Endometrium (tissue), 2 donors: ENCODE results near the gene CFAP119.

Source experiments
- FAIRE-seq: peaks from 2 replicates; lab custom pipeline; 2012; peaks lifted over from hg19 to GRCh38; lab: Jason Lieb, UNC
- donor health status: control.
- donor health status: control.

The CFAP119 gene

GRCh38 chr16:30762991-30763725 lies 1.3 kb upstream of the CFAP119 start:
- no peak for FAIRE-seq

DNA sequence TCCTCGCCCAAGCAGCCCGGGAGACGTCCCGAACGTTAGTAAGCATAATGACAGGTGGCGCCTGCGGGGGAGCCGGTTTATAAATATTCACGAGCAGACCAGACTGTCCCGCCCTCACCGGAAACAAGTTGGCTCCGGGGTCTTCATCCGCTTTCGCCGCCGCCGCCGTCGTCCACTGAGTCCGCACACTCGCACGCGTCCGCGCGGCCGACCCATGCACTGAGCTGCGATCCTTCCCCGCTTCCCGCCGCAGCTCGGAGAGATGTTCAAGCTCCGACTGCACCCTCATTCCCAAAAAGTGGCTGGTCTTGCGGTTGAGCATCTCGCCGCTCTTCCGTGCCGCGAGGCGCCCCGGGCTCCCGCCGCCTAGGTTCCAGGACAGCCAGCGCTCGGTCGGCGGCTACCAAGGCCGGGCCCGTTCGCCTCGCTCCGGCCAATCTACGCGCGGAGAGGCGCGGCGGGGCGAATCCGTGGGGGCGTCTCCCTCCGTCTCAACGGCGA lies 385 bp downstream of the CFAP119 start:
- no peak for FAIRE-seq

DNA sequence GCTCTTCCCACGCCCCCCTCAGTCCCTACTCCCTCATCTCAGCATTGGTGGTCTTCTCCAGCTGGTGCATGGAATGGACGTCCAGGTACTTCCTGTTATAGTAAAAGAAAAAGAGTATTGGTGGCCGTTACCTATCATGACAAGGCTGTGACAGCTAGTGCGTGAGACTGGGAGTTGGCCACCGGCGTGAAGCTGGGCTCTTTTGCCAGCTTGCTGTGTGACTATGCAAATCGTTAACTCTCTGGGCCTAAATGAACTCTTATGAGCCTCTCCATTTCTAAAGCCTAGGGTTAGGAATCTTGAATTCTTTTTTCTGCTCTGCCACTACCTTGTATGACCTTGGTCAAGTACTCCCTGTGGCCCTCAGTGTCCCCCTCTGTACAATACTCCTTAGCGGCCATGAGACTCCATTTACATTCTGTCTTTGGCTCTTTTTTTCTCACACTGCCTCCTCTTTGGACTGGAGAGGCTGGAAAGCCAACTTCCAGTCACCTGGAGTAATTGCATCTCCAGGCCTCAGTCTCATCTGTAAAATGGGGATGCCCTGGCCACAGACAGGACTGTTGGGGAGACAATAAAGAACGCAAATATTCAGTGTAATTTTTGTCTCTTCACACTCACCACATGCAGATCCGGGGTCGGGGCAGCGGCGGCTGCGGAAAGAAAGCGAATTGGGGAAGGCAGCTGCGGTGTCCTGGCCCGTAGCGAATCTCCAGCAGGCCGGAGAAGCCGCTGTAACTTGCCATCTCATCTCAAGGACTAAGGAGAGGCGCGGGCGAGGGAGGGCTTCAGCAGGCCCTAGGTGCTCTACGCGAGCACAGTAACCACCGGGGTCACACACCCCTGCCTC lies 1.1 kb downstream of the CFAP119 start:
- no peak for FAIRE-seq

- no peak for FAIRE-seq
Measured at GRCh38 chr16:30760001-30760559, 1.8 kb downstream of the CFAP119 start.

DNA sequence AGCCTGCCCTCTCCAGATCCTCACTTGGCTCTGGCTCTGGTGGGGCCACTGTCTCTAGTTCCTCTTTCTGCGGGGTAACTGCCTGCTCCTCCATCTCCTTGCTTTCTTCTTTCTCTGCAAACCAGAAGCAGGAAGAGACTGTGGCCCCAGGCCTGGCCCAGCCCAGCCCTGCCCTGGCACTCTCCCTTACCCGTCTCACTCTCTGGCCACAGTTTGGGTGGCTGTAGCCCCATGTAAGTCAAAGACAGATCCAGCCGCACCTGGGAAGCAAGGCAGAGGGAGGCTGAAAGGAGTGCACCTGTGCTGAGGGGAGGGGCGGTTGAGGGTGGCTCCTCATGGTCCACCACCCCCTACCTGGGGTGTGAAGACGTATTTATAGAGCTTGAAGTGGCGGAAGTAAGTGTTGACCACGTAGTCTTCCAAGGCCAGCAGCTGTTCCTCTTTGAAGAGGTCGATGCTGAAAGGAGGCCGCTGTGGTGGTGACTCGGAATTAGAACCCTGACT lies 2.8 kb downstream of the CFAP119 start:
- FAIRE-seq = no peak

- FAIRE-seq = no peak
Measured at GRCh38 chr16:30757316-30757715, 4.5 kb downstream of the CFAP119 start.

DNA sequence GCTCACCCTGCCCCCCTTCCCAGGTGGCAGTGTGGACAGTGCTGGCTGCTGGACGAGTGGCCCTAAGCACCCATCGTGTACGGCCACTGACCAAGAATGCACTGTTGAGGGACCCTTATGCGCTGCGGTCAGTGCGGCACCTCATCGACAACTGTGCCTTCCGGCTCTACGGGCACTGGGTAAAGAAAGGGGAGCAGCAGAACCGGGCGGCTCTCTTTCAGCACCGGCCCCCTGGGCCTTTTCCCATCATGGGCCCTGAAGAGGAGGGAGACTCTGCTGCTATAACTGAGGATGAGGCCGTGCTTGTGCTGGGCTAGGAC lies 5.1 kb downstream of the CFAP119 start:
- no peak for FAIRE-seq

- FAIRE-seq = no peak
Measured at GRCh38 chr16:30755955-30756780, 5.7 kb downstream of the CFAP119 start.

- FAIRE-seq = no peak
Measured at GRCh38 chr16:30753596-30753995, 8.3 kb downstream of the CFAP119 start.

GRCh38 chr16:30750876-30751465 lies 10.9 kb downstream of the CFAP119 start:
- FAIRE-seq = no peak

DNA sequence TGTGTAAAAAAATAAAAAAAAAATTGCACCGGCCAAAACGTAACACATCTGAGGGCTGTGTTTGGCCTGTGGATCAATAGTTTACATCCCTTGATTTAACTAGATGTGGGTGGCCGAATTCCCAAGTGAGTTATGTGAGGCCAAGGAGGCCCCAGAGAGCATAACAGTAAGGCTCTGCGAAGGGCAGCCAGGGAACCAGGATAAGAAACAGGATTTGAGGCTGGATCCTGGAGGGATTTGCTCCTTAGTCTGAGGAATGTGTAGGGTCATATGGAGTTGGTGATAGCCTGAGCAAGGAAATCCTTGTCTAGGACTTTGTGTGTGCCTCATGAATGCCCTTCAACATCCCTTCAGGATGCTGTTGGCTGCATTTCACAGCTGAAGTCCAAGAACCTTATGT lies 11.7 kb downstream of the CFAP119 start:
- no peak for FAIRE-seq

DNA sequence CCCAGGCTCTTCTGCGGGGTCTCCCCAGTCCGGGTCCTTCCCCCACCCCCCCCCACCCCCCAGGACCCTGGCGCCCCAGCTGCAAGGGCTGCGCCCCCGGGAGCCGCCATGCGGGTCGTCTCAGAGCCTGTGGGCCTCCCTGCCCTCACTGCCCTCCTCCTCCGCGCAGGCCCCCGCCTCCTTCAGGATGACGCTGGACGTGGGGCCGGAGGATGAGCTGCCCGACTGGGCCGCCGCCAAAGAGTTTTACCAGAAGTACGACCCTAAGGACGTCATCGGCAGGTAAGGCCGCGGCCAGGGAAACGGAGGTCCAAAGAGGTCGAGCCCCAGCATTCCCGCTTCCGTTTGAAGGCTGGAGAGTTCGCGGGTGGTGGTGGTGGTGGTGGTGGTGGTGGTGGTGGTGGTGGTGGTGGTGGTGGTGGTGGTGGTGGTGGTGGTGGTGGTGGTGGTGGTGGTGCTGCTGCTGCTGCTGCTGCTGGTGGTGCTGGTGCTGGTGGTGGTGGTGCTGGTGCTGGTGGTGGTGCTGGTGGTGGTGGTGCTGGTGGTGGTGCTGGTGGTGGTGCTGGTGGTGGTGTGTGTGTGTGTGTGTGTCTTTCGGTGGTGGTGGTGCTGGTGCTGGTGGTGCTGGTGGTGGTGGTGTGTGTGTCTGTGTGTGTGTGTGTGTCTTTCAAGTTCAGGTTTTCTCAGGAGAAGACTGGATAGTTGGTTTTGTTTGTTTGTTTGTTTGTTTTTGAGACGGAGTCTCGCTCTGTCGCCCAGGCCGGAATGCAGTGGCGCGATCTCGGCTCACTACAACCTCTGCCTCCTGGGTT lies 13.0 kb downstream of the CFAP119 start:
- no peak for FAIRE-seq

- FAIRE-seq = peak; percentile 99
Measured at GRCh38 chr16:30747799-30748633, 13.8 kb downstream of the CFAP119 start, which contains the start of gene PHKG2. PHKG2 (plus strand) TSS chr16:30748425; CDS start chr16:30748821, 396 bp downstream.

DNA sequence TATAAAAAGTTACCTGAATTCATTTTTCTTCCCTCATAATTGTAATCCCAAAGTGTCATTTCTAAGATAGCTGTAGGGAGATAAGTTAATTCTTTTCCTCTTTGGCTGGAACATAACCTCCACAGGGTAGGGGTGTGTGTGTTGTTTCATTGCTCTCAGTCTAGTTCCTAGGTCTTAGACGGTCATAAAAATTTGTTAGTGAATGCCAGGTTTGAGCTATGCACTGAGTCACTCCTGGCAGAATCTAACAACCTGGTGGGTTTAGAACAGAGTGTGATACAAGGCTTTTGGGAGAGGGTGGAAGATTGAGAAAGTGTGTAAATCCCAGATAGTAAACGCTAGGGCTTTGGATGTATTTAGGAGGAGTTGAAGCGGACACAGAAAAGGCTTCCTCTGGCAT lies 14.5 kb downstream of the CFAP119 start:
- no peak for FAIRE-seq

DNA sequence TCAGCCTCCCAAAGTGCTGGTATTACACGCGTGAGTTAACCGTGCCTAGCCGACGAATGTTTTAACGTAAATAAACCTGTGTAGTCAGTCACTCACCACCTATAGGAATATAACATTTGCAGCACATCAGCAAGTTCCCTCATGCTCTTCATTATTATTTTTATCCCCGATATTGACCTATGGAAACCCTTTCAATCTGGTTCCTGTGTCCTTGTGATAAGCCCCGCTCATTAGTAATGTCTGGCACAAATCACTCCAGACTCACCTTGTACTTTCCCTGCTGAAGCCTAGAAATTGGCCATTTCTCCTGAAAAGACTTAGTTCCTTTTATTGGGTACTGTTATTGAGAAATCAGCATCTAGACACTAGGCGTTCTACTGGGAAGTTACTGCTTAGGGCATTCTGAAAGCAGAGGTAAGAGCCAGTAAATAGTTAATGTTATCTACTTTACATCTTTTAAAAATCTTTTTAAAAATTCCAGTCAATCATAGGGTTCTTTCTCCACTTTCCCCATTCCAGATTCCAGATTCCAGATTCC lies 15.2 kb downstream of the CFAP119 start:
- no peak for FAIRE-seq

DNA sequence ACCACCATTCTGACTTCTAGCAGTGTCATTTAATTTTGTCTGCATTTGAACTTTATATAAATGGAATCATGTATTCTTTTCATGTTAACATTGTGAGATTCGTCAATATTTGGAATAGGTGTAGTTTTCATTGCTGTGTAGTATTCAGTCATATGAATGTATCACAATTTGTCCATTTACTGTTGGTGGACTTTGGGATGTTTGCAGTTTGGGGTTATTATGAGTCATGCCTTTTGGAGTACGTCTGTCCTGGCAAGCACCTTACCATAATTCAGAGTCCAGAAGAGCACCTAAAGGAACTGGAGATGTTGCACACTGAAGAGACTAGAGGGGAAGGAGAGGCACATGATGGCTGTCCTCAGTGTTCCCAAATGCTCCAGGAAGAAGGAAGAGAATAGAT lies 16.8 kb downstream of the CFAP119 start:
- FAIRE-seq = no peak

DNA sequence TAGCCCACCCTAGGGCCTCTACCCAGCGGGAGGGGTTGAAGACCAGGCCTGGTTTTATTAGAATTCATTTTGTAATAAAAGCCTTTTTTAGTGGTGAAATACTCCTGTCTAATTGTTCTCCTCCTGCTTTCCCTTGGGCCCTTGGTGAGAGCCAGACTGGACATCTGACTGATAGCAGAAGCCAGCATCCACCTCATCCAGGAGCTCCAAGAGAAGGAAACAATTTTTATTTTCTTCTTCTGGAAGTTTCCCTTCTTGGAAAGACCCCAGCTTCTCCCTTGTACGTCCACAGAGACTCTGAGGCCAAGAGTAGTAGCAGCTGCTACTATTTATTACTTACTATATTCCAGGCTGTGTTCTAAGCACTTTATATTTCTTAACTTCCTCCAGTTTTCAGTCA lies 17.7 kb downstream of the CFAP119 start:
- FAIRE-seq = no peak

GRCh38 chr16:30743716-30744115 lies 18.1 kb downstream of the CFAP119 start:
- FAIRE-seq = no peak

- FAIRE-seq = no peak
Measured at GRCh38 chr16:30741461-30741914, 20.4 kb downstream of the CFAP119 start.
